Subcutaneous abdominal adipose tissue (tissue), 5 donors: ENCODE results near the gene COG5.

Experiments used
- H3K27ac ChIP-seq: one replicate; pipeline ENCODE4 v1.7.0; 2013; ENCODE audit warnings: low read depth, mild to moderate bottlenecking, inconsistent platforms, low read length, moderate library complexity
- H3K27me3 ChIP-seq, 5 donors: one replicate each; pipeline ENCODE4 v1.7.0; 2013; ENCODE audit warnings: low read length in 5 of 5, inconsistent platforms in 1 of 5; ENCODE audit not compliant: control insufficient read depth in 5 of 5, insufficient read depth in 4 of 5
- H3K36me3 ChIP-seq, 5 donors: one replicate each; pipeline ENCODE4 v1.7.0; 2013; ENCODE audit warnings: low read length in 5 of 5; ENCODE audit not compliant: control insufficient read depth in 5 of 5, insufficient read depth in 5 of 5
- H3K4me1 ChIP-seq, 5 donors: one replicate each; pipeline ENCODE4 v1.7.0; 2013; ENCODE audit warnings: low read length in 5 of 5, mild to moderate bottlenecking in 3 of 5, moderate library complexity in 1 of 5; ENCODE audit not compliant: control insufficient read depth in 5 of 5, insufficient read depth in 5 of 5
- H3K4me3 ChIP-seq, 5 donors: one replicate each; pipeline ENCODE4 v1.7.0; 2013; ENCODE audit warnings: low read length in 5 of 5, low read depth in 1 of 5
- H3K9ac ChIP-seq, 5 donors: one replicate each; pipeline ENCODE4 v1.7.0; 2013; ENCODE audit warnings: low read length in 5 of 5, mild to moderate bottlenecking in 4 of 5, moderate library complexity in 3 of 5
- H3K9me3 ChIP-seq, 5 donors: one replicate each; pipeline ENCODE4 v1.7.0; 2013; ENCODE audit warnings: low read length in 5 of 5; ENCODE audit not compliant: control insufficient read depth in 5 of 5
- donor health status: healthy.
- donor health status: healthy.
- donor health status: healthy.
- donor health status: healthy.
- donor health status: healthy.

Gene COG5

DNA sequence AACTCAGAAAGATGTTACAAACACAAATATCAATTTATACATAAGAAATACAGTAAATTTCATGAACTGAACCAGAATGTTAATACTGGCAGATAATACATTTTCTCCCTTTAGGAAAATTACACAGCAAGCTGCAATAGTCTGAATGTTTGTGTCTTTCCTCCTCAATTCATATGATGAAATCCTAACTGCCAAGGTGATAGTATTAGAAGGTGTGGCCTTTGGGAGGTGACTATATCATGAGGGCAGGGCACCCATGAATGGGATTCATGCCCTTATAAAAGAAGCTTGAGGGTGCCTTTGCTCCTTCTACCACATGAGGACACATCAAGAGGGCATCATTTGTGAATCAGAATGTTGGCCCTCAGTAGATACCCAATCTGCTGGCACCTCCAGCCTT is 158.2 kb downstream of the COG5 start:
- Histone ChIP-seq H3K4me3 (no peak overlapping the region), H3K36me3 (peaks cover 2 to 8% (median 3%) of the 10 kb centered on the region in 5 donors), H3K9ac (no peak overlapping the region), H3K27me3 (no peaks in the 10 kb centered on the region), H3K4me1 (no peaks in the 10 kb centered on the region), H3K9me3 (no peaks in the 10 kb centered on the region), H3K27ac (no peak overlapping the region)

DNA sequence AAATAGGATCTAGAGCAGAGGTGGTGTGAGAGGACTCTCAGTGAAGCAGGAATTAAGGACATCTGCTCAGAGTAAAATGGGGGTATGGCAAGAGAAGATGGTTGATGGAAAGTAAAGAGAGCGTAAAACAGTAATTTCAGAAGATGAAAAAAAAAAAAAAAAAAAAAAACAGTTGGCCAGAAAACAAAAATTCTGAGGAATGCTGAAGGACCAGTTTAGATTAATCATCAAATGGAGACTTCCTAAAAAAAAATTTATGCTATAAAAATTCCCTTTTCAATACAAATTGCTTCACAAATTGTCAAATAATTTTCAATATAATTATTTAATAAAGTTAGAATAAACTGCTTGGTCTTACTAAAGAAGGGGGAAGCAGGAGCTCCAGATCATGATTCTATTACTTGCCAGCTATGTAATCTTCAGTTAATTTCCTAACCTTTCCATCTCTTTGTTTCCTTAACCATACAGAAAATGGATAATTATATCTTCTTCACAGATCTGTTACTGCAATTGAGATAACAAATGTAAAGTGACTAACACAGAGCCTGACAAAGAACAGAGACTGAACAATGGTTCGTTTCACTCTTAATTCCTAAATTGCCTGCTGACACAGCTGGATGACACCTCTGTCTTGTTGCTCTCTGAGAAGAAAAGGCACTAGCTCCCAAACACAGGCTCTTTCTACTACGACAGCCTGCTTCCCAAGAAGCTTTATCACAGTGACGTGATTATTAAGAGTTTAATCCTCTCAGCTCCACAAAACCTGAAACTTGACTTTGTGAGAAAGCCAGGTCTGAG is 158.8 kb downstream of the COG5 start:
- Histone ChIP-seq H3K9me3 (no peaks in the 10 kb centered on the region), H3K4me1 (no peaks in the 10 kb centered on the region), H3K27ac (no peak overlapping the region), H3K36me3 (peaks cover 1 to 7% (median 2%) of the 10 kb centered on the region in 5 donors), H3K4me3 (no peak overlapping the region), H3K9ac (no peak overlapping the region), H3K27me3 (no peaks in the 10 kb centered on the region)

DNA sequence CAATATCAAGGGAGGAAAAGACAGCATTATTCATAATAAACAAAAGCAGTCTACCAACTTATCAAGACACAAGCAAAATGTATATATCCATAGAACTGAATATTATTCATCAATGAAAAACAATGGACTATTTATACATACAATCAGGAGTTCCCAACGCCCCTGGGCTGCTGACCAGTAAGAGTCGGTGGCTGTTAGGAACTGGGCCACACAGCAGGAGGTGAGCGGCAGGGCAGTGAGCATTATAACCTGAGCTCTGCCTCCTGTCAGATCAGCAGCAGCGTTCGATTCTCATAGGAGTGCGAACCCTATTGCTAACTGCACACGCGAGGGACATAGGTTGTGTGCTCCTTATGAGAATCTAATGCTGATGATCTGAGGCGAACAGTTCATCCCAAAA is 165.6 kb downstream of the COG5 start:
- no peaks in the 10 kb centered on the region for H3K4me1 ChIP-seq
- no peak overlapping the region for H3K9ac ChIP-seq
- H3K27me3 ChIP-seq: no peaks in the 10 kb centered on the region
- no peaks in the 10 kb centered on the region for H3K9me3 ChIP-seq
- H3K27ac ChIP-seq: no peak overlapping the region
- H3K36me3 ChIP-seq: no peaks in the 10 kb centered on the region
- H3K4me3 ChIP-seq: no peak overlapping the region

DNA sequence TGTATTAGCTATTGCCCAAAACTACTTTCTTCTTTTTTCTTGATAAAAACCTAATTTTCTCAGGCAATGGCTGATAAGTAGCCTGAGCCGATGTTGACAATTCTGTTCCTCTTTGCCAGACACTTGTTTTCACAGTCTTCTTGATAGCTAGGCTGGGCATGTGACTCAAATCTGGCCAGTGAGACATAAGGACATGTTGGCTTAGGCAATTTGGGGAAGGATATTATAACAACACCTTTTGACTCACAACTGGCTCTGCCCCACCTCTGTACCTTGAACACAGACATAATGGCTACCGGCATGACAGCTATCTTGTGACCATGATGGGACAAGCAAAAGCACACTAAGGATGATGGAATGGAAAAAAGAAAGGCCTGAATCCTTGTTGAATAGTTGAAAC is 166.7 kb downstream of the COG5 start:
- no peak overlapping the region for H3K27ac ChIP-seq
- no peaks in the 10 kb centered on the region for H3K27me3 ChIP-seq
- no peak overlapping the region for H3K9ac ChIP-seq
- no peaks in the 10 kb centered on the region for H3K36me3 ChIP-seq
- no peak overlapping the region for H3K4me3 ChIP-seq
- H3K4me1 ChIP-seq: no peaks in the 10 kb centered on the region
- H3K9me3 ChIP-seq: no peaks in the 10 kb centered on the region

DNA sequence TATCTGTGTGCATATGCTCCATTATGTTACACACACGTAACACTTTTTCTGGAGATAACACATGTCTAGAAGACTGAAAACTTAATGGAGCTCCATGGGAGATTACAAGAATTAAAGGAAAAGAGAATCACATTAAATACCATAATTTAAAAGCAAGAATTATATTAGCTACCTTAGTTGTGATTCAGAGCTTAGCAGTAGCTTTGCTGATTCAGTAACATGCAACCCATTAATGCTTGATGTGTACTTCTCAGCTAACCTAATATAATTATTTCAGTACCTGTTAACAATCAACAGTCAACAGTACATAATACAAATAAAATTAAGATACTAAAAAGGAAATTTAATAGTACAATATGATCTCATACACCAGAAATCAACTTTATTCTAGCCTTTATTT is 167.6 kb downstream of the COG5 start:
- H3K4me3 ChIP-seq: no peak overlapping the region
- no peaks in the 10 kb centered on the region for H3K4me1 ChIP-seq
- H3K27me3 ChIP-seq: no peaks in the 10 kb centered on the region
- H3K27ac ChIP-seq: no peak overlapping the region
- no peak overlapping the region for H3K9ac ChIP-seq
- H3K9me3 ChIP-seq: no peaks in the 10 kb centered on the region
- no peaks in the 10 kb centered on the region for H3K36me3 ChIP-seq

DNA sequence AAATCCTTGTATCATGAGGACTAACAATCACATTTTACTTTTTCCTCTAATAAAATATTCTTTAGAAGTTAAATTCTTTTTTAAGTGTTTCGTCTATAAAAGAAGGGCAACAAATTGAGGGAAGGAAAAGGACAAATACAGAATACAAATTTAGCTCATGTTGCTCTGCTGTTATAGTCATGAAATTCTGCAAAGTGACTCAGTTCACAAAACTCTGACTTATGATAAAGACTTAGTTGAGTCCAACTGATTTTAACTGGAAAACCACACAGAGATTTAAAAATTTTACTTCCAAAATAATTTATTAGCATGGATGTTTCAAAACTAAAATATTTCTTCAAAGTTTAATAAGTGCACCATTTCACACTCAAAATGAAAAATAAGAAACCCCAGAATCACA is 168.9 kb downstream of the COG5 start:
- Histone ChIP-seq H3K27ac (no peak overlapping the region), H3K4me1 (no peaks in the 10 kb centered on the region), H3K9ac (no peak overlapping the region), H3K4me3 (no peak overlapping the region), H3K9me3 (no peaks in the 10 kb centered on the region), H3K36me3 (no peaks in the 10 kb centered on the region), H3K27me3 (no peaks in the 10 kb centered on the region)

DNA sequence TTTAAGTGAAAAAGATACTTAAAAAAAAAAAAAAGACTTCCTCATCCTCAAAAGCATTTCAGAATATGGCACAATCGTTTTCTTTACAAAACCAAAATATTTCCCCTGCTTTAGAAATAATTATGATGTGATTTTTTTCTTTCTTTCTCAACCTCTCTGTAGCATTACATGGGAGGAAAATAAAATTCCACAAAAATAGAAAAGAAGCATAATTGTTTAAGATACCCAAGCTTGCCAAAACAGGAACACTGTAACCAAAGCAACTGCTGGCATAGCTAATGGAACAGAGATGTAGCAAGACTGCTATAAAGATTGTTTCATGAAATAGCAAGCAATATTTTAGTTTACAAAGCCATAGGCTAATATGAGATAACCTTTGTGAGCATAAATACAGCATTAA is 169.4 kb downstream of the COG5 start:
- no peaks in the 10 kb centered on the region for H3K27me3 ChIP-seq
- H3K27ac ChIP-seq: no peak overlapping the region
- H3K9me3 ChIP-seq: no peaks in the 10 kb centered on the region
- no peaks in the 10 kb centered on the region for H3K4me1 ChIP-seq
- no peak overlapping the region for H3K9ac ChIP-seq
- H3K4me3 ChIP-seq: no peak overlapping the region
- no peaks in the 10 kb centered on the region for H3K36me3 ChIP-seq

DNA sequence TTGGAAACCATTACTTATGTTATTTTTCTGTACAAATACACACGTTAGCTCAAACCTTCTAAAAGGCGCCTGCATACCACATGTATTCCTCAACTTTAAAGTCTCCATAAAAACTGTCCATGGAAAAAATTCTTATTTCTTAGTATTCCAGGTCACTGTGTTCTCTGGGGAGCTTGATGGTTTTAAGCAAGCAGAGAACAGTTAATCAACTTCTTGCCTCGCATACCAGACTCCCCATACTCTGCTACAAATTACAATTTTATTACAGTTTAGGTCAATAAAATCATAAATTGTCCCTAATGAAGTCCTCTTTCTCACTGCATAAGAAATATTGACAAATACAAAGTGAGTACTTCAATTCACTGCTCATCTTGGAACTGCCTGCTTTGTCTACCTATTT is 170.9 kb downstream of the COG5 start:
- Histone ChIP-seq H3K9me3 (no peaks in the 10 kb centered on the region), H3K27me3 (no peaks in the 10 kb centered on the region), H3K4me1 (no peaks in the 10 kb centered on the region), H3K9ac (no peak overlapping the region), H3K36me3 (no peaks in the 10 kb centered on the region), H3K27ac (no peak overlapping the region), H3K4me3 (no peak overlapping the region)

DNA sequence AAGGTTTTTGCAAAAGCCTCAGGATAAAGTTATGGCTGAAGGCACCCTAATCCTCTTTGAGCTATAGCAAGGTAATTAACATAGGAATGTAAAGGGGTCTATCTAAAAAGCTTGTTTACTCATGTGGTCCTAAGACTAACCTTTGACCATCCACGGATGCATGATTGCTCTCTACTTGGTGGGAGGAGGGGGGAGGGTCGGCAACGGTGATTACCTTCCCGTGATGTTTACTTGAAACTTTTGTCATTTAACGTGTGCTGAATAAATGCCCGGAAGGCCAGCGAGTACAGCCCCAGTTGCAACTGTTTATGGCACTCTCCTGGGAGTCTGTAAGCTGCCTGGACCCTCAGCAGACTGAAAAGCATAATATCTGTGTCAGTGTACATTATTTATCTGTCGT is 172.8 kb downstream of the COG5 start:
- Histone ChIP-seq H3K36me3 (no peaks in the 10 kb centered on the region), H3K4me1 (peaks cover 2 to 13% (median 11%) of the 10 kb centered on the region in 5 donors), H3K9me3 (no peaks in the 10 kb centered on the region), H3K4me3 (no peak overlapping the region), H3K27ac (no peak overlapping the region), H3K9ac (no peak overlapping the region), H3K27me3 (no peaks in the 10 kb centered on the region)

DNA sequence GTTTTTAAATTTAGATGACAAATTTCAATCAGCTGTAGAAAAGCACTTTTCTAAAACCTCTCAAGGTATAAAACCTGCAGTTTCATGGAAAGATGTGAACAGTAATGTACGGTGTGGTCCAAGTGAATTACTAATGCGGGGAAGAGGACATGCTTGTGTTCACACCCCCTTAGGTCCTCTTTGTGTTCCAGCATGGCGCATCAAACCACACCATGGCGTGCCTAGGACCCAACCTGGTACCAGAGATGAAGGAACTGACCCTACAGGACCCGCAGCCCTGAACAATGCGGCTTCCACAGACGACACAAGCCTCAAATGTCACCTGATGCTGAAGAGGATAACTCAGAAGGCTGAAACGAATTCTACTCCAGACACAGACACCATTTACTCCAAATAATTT is 175.1 kb downstream of the COG5 start:
- Histone ChIP-seq H3K36me3 (no peaks in the 10 kb centered on the region), H3K9me3 (no peaks in the 10 kb centered on the region), H3K4me1 (peaks cover 2 to 13% (median 11%) of the 10 kb centered on the region in 5 donors), H3K27ac (no peak overlapping the region), H3K9ac (no peak overlapping the region), H3K27me3 (no peaks in the 10 kb centered on the region), H3K4me3 (no peak overlapping the region)
